ENCODE measurements around the gene CPE.
"Not testable (repeated sequence)": the region's sequence is repeated elsewhere in the genome, so short reads cannot be mapped to it uniquely, and the experiment has no call there.

CPE gene

DNA sequence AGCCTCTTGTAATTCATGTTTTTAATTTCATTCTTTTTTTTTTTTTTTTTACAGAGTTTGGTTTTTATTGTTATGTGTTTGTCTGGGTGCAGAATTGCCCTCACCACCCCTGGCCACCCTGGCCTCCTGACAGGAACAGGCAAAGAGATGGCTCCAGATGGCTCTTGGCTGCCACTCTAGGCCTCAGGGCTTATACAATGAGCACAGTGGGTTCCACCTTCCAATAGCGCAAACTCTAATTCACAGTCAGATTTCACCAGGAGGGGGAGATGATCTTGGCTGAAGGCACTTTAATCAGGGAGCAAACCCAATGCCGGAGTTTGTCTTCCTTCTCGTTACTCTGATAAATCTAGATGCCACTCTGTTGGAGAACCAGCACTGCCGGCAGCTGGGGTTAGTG, 24.8 kb downstream of the CPE start:
- no peak for DNase-seq (ENCODE audit: low read depth in 2 of 2)

- DNase-seq (ENCODE audit: low read depth in 2 of 2), result no peak
These were observed 25.3 kb downstream of the CPE start for GRCh38 chr4:165404080-165404479.

- no peak for DNase-seq (ENCODE audit: low read depth in 2 of 2)
These were observed 25.9 kb downstream of the CPE start for GRCh38 chr4:165404696-165405095.

DNA sequence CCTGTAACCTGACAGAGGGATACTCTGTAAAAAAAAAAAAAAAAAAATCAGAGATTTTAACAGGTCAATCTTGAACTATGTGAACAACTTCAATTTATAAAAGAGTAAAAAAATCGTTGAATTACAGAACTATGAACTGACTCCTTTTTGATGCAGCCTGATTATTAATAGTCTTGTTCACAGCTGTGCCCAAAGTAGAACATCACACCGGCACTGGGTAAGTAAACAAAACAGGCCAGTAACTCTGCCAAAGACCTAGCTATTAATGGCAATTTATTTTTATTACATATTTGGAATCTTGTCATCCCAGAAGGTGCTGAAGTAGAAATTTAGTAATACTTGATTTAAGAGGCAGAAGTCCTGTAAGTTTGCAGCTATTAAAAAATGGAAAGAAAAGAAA, 31.4 kb downstream of the CPE start:
- DNase-seq (ENCODE audit: low read depth in 2 of 2), result no peak

GRCh38 chr4:165415910-165416309, 37.1 kb downstream of the CPE start:
- DNase-seq (ENCODE audit: low read depth in 2 of 2), result no peak

DNA sequence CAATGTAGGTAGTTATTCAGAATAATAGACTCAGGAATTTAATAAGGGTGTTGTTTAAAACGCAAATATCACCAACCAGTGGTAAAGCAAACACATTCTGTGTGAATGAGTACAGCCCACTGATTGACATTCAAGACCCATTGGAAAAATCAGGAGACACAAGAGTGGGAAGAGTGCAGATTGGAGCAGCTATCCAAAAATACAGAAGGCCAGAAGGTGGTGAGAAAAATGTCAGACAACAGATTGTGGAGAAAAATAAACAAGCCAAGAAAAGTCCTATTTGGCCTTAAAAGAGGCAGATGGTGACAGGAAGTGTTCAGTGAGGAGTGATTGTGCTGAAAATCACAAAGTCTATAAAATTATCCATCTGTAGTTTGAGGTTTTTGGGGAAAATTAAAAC, 39.3 kb downstream of the CPE start:
- DNase-seq (ENCODE audit: low read depth in 2 of 2), result no peak

DNA sequence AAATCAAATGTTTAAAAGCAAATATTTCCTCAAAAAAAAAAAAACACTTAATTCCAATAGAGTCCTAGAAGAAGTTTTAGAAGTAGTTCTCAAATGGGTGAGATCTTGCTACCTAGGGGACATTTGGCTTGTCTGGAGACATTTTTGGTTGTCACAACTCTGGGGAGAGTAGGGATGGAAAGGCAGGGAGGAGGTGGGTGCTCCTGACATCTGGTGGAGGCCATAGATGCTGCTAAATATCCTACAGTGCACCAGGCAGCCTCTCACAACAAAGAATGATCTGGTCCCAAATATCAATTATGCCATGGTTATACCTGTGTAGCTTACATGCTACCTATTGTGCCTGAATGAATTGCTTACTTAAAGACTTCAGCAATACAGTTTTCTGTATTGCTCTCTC, 46.8 kb downstream of the CPE start:
- DNase-seq (ENCODE audit: low read depth in 2 of 2), result no peak

DNA sequence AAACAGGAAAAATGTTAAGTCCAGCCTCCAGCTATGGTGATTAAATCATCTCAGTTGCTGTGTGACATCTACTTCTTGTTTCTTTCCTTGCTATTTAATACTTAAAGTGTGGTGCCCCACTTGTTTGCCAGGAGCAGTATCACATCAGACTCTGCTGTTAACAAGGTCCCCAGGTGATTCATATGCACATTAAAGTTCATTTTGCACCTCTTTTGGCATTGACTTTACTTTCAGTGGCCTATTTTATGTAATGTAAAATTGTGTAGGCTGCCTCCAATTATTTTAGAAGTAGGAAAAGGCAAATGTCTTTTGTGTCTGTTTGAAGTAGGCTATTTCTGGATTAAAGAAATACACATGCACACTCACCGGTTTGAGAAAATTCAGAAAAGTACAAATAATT, 47.5 kb downstream of the CPE start:
- DNase-seq (ENCODE audit: low read depth in 2 of 2), result no peak

- no peak for DNase-seq (ENCODE audit: low read depth in 2 of 2)
These were observed 48.0 kb downstream of the CPE start for GRCh38 chr4:165426823-165427222.

- no peak for DNase-seq (ENCODE audit: low read depth in 2 of 2)
These were observed 50.1 kb downstream of the CPE start for GRCh38 chr4:165428957-165429356.

DNA sequence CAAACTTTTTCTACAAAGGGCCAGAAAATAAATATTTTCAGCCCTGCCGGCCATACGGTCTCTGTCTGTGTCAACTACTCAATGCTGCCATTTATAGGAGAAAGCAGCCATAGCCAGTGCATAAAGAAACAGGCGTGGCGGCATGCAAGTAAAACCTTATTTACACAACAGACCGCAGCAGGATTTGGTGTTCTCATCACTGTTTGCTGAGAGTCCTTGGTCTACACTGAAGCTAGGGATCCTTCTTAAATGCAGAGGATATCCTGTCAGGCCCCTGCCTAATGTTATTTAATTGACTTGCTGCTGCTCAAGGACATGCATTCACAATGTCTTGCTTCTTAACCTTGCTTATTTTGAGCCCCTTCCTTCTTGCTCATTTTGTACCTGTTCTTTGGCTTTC, 54.7 kb downstream of the CPE start:
- no peak for DNase-seq (ENCODE audit: low read depth in 2 of 2)

GRCh38 chr4:165437691-165438090, 58.9 kb downstream of the CPE start:
- no peak for DNase-seq (ENCODE audit: low read depth in 2 of 2)

- no peak for DNase-seq (ENCODE audit: low read depth in 2 of 2)
These were observed 60.5 kb downstream of the CPE start for GRCh38 chr4:165439344-165439743.

GRCh38 chr4:165439981-165440380, 61.2 kb downstream of the CPE start:
- no peak for DNase-seq (ENCODE audit: low read depth in 2 of 2)

DNA sequence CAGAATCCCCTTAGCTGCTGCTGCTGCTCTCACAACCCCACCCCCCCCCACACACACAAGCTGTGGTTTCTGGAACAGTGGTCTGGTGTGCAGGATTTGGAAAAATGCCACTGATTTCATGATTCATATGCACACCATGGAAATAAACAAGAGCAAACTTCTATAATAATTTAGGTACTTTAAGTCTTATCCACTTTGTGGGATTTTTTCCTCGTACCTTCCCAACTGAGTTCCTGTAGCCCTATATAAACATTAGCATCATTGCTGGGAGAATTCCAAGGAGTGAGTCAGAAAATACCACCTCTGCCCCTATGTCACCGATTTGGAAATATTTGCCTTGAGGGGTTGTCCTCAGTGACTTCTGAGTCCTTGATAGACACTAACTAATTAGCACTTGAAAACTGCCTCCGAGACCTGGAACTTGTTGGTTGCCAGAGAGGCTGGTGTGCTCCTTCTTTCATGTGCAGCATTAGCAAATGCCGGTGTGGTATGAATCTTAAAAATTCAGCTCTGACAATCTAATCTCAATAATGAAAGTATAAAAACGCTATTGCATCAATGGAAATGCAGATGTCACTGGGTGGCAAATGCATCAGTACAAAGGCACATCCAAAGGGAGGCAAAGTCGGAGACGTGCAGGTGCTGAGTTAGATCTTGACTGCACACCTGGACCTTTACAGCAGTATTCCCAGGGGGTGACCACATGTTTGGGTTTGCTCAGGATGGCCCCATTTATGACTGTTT, 61.8 kb downstream of the CPE start:
- no peak for DNase-seq (ENCODE audit: low read depth in 2 of 2)

GRCh38 chr4:165443276-165443675, 64.5 kb downstream of the CPE start:
- DNase-seq (ENCODE audit: low read depth in 2 of 2), result no peak

DNA sequence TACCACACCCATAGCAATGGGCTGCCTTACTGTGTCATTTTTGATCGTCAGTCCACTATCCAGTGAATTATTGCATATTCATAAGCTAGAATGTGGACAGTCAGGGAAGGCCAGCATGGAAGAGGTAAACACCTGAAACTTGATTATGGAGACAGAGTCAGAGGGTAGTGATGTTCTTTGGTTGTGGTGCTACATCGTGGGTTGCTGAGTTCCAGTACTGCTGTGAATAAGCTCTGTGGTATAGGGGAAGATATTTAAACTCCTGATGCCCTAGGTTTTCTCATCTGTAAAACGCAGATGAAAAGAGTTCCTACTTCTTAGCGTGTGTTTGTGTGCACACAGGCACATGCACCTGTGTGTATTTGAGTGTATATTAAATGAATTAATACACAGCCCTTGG, 69.9 kb downstream of the CPE start:
- no peak for DNase-seq (ENCODE audit: low read depth in 2 of 2)

DNA sequence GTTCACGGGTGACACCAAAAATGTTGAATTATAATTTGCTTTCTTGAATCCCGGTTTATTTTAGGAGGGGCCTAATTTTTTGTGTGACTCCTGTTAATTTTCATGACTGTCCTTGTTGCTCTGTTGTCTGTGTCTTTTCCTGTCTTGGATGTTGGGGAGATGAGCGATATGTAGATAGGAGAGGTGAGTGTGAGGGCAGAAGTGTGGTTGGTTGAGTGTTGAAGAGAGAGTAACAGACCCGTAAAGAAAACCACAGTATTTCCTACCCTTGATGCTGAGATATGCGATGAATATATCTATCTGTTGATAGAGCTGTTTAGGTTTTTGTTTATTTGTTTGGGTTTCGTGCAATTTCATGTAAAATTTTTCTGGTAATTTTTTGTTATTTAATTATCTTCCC, 70.5 kb downstream of the CPE start:
- DNase-seq (ENCODE audit: low read depth in 2 of 2), result no peak

DNA sequence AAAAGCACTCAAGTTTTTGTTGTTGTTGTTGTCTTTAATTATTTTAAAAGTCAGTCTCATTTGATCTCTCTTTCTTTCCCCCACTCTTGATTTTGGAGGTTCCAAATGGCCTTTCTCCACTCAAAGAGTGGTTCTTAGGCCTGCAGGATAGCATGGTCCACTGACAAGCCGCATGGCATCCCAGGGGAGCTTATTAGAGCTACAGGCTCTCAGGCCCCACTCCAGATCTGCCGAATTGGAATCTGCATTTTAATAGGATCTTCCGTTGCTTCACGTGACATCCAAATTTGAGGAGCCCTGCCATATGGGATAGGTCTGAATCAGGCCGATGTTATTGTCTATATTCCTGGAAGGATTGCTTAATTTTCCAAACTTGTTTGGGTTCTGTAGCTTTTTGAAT, 72.1 kb downstream of the CPE start:
- no peak for DNase-seq (ENCODE audit: low read depth in 2 of 2)

- not testable (repeated sequence) for DNase-seq (ENCODE audit: low read depth in 2 of 2)
These were observed 74.3 kb downstream of the CPE start for GRCh38 chr4:165453140-165453539.

DNA sequence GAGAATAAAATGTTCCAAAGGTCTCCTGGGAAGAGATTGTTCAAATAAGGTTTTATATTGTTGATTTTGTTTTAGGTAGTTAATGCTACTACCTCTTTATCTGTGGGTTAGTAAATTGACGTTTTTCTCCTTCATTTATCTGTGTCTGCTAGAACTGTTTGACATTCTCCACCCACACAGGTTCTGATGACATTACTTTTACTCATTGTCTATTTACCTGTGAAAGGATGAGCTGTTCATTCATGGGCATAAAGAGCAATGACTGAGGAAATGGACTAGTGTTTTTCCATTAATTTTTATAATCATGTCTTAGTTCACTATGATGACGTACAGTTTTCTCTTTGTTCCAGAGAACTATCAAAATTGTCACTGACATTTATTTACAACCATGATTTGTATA, 75.6 kb downstream of the CPE start:
- DNase-seq (ENCODE audit: low read depth in 2 of 2), result no peak

DNA sequence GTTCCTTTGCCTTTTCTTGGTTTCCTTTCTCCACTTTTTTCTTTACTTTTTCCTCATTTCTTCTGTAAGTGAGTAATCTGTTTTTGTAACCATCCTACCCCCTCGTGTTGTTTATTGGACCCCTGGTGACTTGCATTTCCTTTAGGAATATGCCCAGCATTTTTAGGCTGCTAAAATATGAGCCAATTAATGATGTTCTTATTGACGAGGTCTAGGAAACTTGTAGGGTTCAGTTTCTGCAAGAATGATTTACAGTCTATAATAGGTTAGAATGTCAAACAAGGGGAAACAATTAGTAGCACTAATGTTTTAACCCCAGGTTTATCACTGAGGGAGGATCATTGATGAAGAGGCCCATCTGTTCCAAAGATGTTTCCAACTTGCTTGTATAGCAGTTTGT, 79.0 kb downstream of the CPE start:
- no peak for DNase-seq (ENCODE audit: low read depth in 2 of 2)

DNA sequence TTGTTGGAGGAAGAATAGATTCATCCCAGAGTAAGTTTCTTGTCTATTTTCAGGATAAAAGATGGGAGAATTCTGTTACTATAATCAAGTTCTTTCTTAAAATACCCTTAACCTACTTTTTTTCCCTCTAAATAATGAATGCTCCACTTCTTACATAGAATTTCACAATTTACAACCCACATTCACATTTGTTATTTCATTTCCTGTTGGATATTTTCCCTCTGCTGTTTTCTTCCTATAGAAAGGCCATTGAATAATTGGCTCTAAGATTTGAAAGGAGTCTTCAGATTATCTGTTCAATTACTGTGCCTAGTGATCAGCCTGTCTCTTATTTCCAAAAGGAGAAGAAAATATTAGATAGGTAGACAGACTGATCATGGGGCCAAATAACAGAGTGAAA, 79.7 kb downstream of the CPE start:
- DNase-seq (ENCODE audit: low read depth in 2 of 2), result no peak

DNA sequence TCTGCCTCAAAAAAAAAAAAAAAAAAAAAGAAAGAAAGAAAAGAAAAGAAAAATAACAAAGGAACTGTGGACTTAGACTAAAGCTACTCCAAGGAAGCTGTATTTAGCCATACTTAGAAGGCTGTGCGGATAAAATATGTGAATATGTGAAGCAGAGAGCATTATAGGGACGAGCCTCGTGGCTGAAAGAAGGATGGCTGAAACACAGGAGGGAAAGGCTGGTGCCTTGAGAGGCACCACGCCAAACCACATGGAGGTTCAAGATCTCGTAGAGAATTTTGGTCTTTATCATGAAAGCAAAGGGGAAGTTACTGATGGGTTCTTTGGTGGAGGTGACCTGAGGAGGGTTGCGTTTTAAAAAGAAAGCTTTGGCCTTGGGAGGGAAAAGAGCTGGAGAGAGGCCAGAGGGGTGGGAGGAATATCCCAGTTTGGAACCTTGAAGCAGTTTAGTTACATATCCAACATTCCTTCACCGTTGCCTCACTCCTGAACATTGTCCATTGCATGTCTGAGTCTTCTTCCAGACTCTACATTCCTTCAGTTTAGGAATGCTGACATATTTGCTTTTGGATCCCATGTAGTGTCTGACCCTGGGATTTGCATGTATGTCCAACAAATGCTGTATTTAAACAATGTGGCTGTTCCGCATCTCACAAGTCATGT, 82.5 kb downstream of the CPE start:
- DNase-seq (ENCODE audit: low read depth in 2 of 2), result no peak
